ENCODE results near the gene TMEM229B.

DNA sequence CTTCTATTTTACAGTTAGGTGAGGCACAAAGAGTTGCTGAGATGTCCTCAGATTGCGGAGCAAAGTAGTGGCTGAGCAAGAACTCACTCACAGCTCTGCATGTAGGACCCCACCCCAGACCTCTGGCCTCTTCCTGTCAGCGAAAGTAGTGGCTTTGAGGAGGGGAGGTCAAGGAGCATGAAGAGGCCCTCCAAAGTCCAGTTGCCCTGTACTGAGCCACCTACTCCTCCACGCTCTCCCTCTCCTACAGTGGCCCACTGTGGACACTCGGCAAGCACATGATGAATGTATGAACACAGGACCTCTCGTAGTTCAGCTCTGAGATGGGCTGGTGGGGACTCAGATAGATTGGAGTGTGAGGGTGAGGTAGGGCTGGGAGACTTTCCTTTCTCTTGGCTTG, 39.2 kb upstream of the TMEM229B start:
- TF ChIP-seq, protein P1, sequence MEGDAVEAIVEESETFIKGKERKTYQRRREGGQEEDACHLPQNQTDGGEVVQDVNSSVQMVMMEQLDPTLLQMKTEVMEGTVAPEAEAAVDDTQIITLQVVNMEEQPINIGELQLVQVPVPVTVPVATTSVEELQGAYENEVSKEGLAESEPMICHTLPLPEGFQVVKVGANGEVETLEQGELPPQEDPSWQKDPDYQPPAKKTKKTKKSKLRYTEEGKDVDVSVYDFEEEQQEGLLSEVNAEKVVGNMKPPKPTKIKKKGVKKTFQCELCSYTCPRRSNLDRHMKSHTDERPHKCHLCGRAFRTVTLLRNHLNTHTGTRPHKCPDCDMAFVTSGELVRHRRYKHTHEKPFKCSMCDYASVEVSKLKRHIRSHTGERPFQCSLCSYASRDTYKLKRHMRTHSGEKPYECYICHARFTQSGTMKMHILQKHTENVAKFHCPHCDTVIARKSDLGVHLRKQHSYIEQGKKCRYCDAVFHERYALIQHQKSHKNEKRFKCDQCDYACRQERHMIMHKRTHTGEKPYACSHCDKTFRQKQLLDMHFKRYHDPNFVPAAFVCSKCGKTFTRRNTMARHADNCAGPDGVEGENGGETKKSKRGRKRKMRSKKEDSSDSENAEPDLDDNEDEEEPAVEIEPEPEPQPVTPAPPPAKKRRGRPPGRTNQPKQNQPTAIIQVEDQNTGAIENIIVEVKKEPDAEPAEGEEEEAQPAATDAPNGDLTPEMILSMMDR (conservative IDR thresholded peaks at IDR 0.05; ENCODE audit: low read depth, low read length) = no peak
- TF ChIP-seq RCOR1 (IDR thresholded peaks at IDR 0.05; ENCODE audit: insufficient replicate concordance, low read length) (no peak), CHD1 (IDR thresholded peaks at IDR 0.05; ENCODE audit: low read depth, low read length) (no peak), POLR2A (IDR thresholded peaks at IDR 0.05; ENCODE audit: low read depth, low read length) (no peak), FOS (IDR thresholded peaks at IDR 0.05; ENCODE audit: low read depth, low read length) (no peak), MAFK (IDR thresholded peaks at IDR 0.05; ENCODE audit: low read depth, low read length) (no peak), BHLHE40 (IDR thresholded peaks at IDR 0.05; ENCODE audit: low read depth, low read length) (no peak), MXI1 (IDR thresholded peaks at IDR 0.05; ENCODE audit: borderline replicate concordance, low read depth, low read length) (no peak), RFX5 (IDR thresholded peaks at IDR 0.05; ENCODE audit: low read depth, low read length) (no peak), MAZ (IDR thresholded peaks at IDR 0.05; ENCODE audit: borderline replicate concordance, low read depth, low read length) (no peak), SMC3 (IDR thresholded peaks at IDR 0.05; ENCODE audit: low read depth, low read length) (no peak), CEBPB (IDR thresholded peaks at IDR 0.05; ENCODE audit: low read depth, low read length) (no peak)
- TF ChIP-seq, protein P2, sequence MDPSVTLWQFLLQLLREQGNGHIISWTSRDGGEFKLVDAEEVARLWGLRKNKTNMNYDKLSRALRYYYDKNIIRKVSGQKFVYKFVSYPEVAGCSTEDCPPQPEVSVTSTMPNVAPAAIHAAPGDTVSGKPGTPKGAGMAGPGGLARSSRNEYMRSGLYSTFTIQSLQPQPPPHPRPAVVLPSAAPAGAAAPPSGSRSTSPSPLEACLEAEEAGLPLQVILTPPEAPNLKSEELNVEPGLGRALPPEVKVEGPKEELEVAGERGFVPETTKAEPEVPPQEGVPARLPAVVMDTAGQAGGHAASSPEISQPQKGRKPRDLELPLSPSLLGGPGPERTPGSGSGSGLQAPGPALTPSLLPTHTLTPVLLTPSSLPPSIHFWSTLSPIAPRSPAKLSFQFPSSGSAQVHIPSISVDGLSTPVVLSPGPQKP (IDR thresholded peaks at IDR 0.05; ENCODE audit: borderline replicate concordance, low read depth, low read length) = no peak
- TF ChIP-seq, protein P3, sequence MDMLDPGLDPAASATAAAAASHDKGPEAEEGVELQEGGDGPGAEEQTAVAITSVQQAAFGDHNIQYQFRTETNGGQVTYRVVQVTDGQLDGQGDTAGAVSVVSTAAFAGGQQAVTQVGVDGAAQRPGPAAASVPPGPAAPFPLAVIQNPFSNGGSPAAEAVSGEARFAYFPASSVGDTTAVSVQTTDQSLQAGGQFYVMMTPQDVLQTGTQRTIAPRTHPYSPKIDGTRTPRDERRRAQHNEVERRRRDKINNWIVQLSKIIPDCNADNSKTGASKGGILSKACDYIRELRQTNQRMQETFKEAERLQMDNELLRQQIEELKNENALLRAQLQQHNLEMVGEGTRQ (IDR thresholded peaks at IDR 0.05; ENCODE audit: low read depth, low read length) = no peak
